Measurements from ENCODE around the gene SLC22A13.

SLC22A13 gene

GRCh38 chr3:38297947-38298711 lies 32.5 kb downstream of the SLC22A13 start:
- no peak overlapping the region for H3K4me3 ChIP-seq (ENCODE audit: low read depth, low read length)
- TF ChIP-seq, protein P1, sequence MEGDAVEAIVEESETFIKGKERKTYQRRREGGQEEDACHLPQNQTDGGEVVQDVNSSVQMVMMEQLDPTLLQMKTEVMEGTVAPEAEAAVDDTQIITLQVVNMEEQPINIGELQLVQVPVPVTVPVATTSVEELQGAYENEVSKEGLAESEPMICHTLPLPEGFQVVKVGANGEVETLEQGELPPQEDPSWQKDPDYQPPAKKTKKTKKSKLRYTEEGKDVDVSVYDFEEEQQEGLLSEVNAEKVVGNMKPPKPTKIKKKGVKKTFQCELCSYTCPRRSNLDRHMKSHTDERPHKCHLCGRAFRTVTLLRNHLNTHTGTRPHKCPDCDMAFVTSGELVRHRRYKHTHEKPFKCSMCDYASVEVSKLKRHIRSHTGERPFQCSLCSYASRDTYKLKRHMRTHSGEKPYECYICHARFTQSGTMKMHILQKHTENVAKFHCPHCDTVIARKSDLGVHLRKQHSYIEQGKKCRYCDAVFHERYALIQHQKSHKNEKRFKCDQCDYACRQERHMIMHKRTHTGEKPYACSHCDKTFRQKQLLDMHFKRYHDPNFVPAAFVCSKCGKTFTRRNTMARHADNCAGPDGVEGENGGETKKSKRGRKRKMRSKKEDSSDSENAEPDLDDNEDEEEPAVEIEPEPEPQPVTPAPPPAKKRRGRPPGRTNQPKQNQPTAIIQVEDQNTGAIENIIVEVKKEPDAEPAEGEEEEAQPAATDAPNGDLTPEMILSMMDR (conservative IDR thresholded peaks at IDR 0.05; ENCODE audit: low read depth, low read length) = no peak
- DNase-seq (ENCODE audit: low read depth) = peak; percentile 57

GRCh38 chr3:38306941-38307340 lies 41.3 kb downstream of the SLC22A13 start:
- TF ChIP-seq, protein P1 (conservative IDR thresholded peaks at IDR 0.05; ENCODE audit: low read depth, low read length) = no peak
- DNase-seq (ENCODE audit: low read depth) = no peak
- no peak overlapping the region for H3K4me3 ChIP-seq (ENCODE audit: low read depth, low read length)

GRCh38 chr3:38307599-38307998 lies 42.0 kb downstream of the SLC22A13 start:
- no peak overlapping the region for H3K4me3 ChIP-seq (ENCODE audit: low read depth, low read length)
- DNase-seq (ENCODE audit: low read depth) = no peak
- TF ChIP-seq, protein P1 (conservative IDR thresholded peaks at IDR 0.05; ENCODE audit: low read depth, low read length) = no peak

- H3K4me3 ChIP-seq (ENCODE audit: low read depth, low read length) = no peak overlapping the region
- TF ChIP-seq, protein P1 (conservative IDR thresholded peaks at IDR 0.05; ENCODE audit: low read depth, low read length) = no peak
- DNase-seq (ENCODE audit: low read depth) = no peak
Observed at GRCh38 chr3:38308456-38308855, 42.8 kb downstream of the SLC22A13 start.

DNA sequence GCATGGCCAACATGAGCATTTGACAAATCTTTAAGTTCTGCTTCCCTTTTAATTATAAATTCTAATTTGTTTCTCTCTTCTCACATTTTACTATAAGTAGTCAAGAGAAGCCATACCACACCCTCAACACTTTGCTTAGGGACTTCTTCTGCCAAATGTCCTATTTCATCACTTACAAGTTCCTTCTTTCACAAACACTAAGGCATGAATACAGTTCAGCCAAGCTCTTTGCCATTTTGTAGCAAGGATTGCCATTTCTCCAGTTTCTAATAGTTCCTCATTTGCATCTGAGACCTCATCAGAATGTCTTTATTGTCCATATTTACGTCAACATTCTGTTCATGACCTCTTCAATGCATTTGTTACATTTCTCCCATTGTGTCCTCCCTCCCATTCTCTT lies 45.9 kb downstream of the SLC22A13 start:
- TF ChIP-seq, protein P1 (conservative IDR thresholded peaks at IDR 0.05; ENCODE audit: low read depth, low read length) = no peak
- no peak for DNase-seq (ENCODE audit: low read depth)
- no peak overlapping the region for H3K4me3 ChIP-seq (ENCODE audit: low read depth, low read length)

DNA sequence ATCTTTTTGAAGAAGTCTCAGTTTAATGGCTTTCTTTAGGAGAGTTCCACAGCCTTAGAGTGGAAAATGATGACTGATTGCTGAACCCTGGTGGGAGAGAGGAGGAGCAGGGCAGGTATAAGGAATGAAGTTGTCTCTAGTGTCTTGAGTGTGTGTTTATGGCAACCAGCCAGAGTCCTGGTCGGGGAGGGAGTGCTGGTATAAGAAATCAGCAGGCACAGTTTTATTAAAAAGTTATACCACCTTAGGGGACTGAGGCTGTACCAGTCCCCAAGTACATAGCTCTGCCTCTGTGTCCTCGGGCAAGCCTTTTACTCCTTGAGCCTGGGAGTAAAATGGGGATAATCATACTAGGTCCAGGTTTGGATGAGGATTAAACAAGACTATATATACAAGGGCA lies 46.3 kb downstream of the SLC22A13 start:
- TF ChIP-seq, protein P1 (conservative IDR thresholded peaks at IDR 0.05; ENCODE audit: low read depth, low read length) = no peak
- H3K4me3 ChIP-seq (ENCODE audit: low read depth, low read length) = no peak overlapping the region
- DNase-seq (ENCODE audit: low read depth) = no peak

- H3K4me3 ChIP-seq (ENCODE audit: low read depth, low read length) = no peak overlapping the region
- TF ChIP-seq, protein P1 (conservative IDR thresholded peaks at IDR 0.05; ENCODE audit: low read depth, low read length) = no peak
- DNase-seq (ENCODE audit: low read depth) = no peak
Observed at GRCh38 chr3:38312356-38312755, 46.7 kb downstream of the SLC22A13 start.
